ENCODE results near the gene PBX2. TPM values are rescaled to one million over a fixed set of nuclear protein-coding genes. Genes with fewer than 3 reads are reported as not detected.
"Not testable (repeated sequence)": the region's sequence is repeated elsewhere in the genome, so short reads cannot be mapped to it uniquely, and the experiment has no call there.

Gene PBX2
- total and polyA plus RNA-seq, 8 donors: 20.4 to 56.3 (median 29.8) TPM

DNA sequence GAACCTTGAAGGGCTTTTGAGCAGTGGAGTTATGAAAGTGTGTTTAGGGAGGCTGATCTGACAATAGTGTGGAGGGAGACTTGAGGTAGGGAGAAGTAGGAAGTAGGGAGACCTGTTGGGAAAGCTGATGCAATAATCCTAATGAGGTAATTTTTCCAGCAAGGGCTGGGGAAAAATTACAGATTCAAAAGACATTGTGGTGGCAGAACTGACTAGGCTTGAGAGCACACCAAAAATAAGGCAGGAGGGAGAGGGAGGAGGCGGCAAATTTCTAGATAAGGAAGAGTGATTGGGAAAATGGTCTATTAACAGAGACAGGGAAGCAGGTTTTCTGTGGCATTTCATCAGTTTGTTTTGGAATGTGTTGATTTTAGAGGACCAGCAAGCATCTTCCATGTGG, 43.7 kb downstream of the PBX2 start:
- H3K27ac ChIP-seq: no peak overlapping the region

DNA sequence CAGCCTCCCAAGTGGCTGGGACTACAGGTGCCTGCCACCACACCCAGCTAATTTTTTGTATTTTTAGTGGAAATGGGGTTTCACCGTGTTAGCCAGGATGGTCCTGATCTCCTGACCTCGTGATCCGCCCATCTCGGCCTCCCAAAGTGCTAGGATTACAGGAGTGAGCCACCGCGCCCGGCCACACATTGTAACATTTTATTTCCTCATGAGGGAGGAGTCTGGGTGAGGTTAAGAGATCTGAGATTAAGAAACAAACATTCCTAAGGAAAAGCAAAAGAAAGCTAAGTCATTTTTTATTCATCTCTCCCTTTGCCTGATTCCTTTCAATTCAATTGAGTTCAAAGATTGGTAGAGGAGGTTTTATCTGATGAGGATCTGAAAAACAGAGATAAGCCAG, 45.8 kb downstream of the PBX2 start:
- H3K4me1 ChIP-seq; H3K27me3 ChIP-seq; H3K4me3 ChIP-seq; H3K9me3 ChIP-seq; H3K36me3 ChIP-seq; ATAC-seq; intact Hi-C loops (cut with DNase I); H3K27ac ChIP-seq; DNase-seq; FAIRE-seq: not testable (repeated sequence)
- WGBS, 2 donors: 75 to 83% methylated on average over 7 of the region's 7 CpGs

More for the DNA sequence above, 43.7 kb downstream of the PBX2 start:
- no peak for DNase-seq
- ATAC-seq: no peak
- WGBS, 2 donors: 74 to 77% methylated on average over 1 of the region's 1 CpG
- intact Hi-C loops (cut with DNase I): no loop called here
- no peaks in the 10 kb centered on the region for H3K27me3 ChIP-seq
- no peak for FAIRE-seq
- H3K9me3 ChIP-seq: no peaks in the 10 kb centered on the region
- no peaks in the 10 kb centered on the region for H3K36me3 ChIP-seq
- H3K4me3 ChIP-seq: no peak overlapping the region
- TF ChIP-seq, protein P1, sequence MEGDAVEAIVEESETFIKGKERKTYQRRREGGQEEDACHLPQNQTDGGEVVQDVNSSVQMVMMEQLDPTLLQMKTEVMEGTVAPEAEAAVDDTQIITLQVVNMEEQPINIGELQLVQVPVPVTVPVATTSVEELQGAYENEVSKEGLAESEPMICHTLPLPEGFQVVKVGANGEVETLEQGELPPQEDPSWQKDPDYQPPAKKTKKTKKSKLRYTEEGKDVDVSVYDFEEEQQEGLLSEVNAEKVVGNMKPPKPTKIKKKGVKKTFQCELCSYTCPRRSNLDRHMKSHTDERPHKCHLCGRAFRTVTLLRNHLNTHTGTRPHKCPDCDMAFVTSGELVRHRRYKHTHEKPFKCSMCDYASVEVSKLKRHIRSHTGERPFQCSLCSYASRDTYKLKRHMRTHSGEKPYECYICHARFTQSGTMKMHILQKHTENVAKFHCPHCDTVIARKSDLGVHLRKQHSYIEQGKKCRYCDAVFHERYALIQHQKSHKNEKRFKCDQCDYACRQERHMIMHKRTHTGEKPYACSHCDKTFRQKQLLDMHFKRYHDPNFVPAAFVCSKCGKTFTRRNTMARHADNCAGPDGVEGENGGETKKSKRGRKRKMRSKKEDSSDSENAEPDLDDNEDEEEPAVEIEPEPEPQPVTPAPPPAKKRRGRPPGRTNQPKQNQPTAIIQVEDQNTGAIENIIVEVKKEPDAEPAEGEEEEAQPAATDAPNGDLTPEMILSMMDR (IDR thresholded peaks at IDR 0.05): no peak
- no peaks in the 10 kb centered on the region for H3K4me1 ChIP-seq

DNA sequence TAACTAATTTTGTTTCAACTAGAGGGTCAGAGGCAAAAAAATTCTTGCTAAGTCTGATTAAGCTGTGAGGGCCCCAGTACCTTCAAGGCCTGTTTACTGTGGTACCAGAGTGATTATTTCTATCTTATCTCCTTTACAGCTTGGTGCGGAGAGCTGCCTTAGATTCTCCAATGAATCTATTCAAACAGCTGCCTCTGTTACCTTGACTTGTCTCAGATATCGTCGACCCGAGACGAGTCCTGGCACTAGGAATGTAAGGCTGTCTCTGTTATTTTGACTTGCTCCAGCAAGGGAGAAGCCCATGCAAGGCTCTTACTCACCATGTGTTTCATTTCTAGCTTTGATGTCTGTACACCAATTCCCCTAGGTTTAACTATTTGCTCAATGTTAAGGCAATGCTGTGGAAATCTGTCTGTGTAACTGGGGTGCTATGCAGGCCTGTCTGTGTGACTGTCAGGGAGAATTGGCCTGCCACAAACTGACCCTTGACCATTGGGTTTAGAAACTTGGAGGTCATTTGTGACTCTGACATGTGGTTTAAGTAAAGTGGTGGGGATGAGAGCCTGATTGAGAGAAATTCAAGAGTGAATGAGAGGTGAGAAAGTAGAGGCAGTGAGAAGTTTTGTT, 49.5 kb downstream of the PBX2 start:
- 20 to 24% methylated on average over 5 of the region's 5 CpGs for WGBS, 2 donors
- Histone ChIP-seq H3K4me1 (no peaks in the 10 kb centered on the region), H3K27ac (no peak overlapping the region), H3K9me3 (no peaks in the 10 kb centered on the region), H3K36me3 (no peaks in the 10 kb centered on the region), H3K27me3 (no peaks in the 10 kb centered on the region), H3K4me3 (no peak overlapping the region)
- intact Hi-C loops (cut with DNase I): no loop called here
- FAIRE-seq (no peak), DNase-seq (no peak), ATAC-seq (no peak)
- TF ChIP-seq, protein P1 (IDR thresholded peaks at IDR 0.05): no peak

DNA sequence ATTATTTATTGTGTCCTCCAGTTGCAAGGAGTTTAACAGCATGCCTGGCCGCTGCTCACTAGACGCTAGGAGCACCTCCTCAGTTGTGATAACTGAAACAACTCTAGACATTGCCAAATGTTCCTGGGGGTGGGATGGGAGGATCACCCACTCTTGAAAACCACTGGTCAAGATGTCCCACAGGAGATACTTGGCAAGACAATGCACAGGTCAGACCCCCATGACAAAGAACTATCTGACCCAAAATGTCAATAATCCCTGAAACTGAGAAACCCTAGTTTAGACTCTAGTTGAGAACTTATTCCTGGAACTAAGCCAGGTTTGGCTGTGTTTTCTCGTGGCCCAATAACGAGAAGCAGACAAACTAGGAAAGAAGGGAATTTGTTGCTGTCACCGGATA, 50.4 kb downstream of the PBX2 start:
- Histone ChIP-seq H3K4me3 (no peak overlapping the region), H3K9me3 (no peaks in the 10 kb centered on the region), H3K27me3 (no peaks in the 10 kb centered on the region), H3K27ac (no peak overlapping the region), H3K36me3 (no peaks in the 10 kb centered on the region), H3K4me1 (no peaks in the 10 kb centered on the region)
- FAIRE-seq: no peak
- intact Hi-C loops (cut with DNase I): no loop called here
- no peak for ATAC-seq
- TF ChIP-seq, protein P1 (IDR thresholded peaks at IDR 0.05): no peak
- DNase-seq: no peak
- WGBS, 2 donors: 67 to 74% methylated on average over 5 of the region's 5 CpGs

DNA sequence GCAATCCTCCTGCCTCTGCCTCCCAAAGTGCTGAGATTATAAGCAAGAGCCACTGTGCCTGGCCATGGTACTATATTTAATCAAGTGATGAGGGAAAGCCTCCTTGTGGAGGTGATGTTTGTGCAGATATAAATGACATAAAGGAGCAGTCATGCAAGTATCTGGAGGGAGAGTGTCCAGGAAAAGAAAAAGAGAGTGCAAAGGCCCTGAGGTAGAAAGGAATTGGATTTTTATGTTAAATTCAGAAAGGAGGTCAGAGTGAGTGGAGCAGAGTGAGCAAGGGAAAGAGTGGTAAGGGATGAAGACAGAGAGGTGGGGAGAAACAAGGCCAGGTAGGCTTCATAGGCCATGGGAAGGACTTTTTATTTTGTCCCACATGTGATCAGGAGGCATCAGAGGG, 52.5 kb downstream of the PBX2 start:
- ATAC-seq: no peak
- Histone ChIP-seq H3K4me1 (no peaks in the 10 kb centered on the region), H3K27me3 (no peaks in the 10 kb centered on the region), H3K36me3 (no peaks in the 10 kb centered on the region), H3K9me3 (no peaks in the 10 kb centered on the region), H3K27ac (no peak overlapping the region), H3K4me3 (no peak overlapping the region)
- DNase-seq: no peak
- intact Hi-C loops (cut with DNase I): no loop called here
- no peak for FAIRE-seq
- TF ChIP-seq, protein P1 (IDR thresholded peaks at IDR 0.05): no peak

Small RNA genes lying within 50 kb of the gene (microRNA-seq; reads per million reads assigned to microRNA genes)
- gene MIR6721: 0 to 0.88 reads per million in 2 donors
- gene MIR6833: 0 to 0.59 reads per million in 2 donors

Other genes starting within 250 kb of the PBX2 start
- 100 to 1,000 TPM in 2 of 6 donors, 10 to 100 TPM in 4; 23.4 to 330 (median 57.1) TPM for gene CFB, start 244.1 kb downstream of the PBX2 start, total RNA-seq
- 100 to 1,000 TPM; 101 to 117 TPM for gene CFB, start 244.1 kb downstream of the PBX2 start, polyA plus RNA-seq
- gene NELFE, start 231.2 kb downstream of the PBX2 start, total RNA-seq: 10 to 100 TPM; 22.5 to 40.8 (median 28.2) TPM
- 10 to 100 TPM; 33.8 to 43.8 TPM for gene NELFE, start 231.2 kb downstream of the PBX2 start, polyA plus RNA-seq
- 10 to 100 TPM; 21.4 to 46.3 (median 25.6) TPM for gene SKIC2, start 231.0 kb downstream of the PBX2 start, total RNA-seq
- 100 to 1,000 TPM; 117 to 163 TPM for gene SKIC2, start 231.0 kb downstream of the PBX2 start, polyA plus RNA-seq
- 10 to 100 TPM in 4 of 6 donors, 1 to 10 TPM in 2; 8.2 to 12.6 (median 11.0) TPM for gene DXO, start 218.1 kb downstream of the PBX2 start, total RNA-seq
- 10 to 100 TPM; 32.0 to 39.7 TPM for gene DXO, start 218.1 kb downstream of the PBX2 start, polyA plus RNA-seq
- 100 to 1,000 TPM in 3 of 6 donors, 10 to 100 TPM in 3; 14.0 to 789 (median 112) TPM for gene C4A, start 208.1 kb downstream of the PBX2 start, total RNA-seq
- gene C4A, start 208.1 kb downstream of the PBX2 start, polyA plus RNA-seq: 100 to 1,000 TPM in 1 of 2 donors, 10 to 100 TPM in 1; 40.3 to 130 TPM
- 100 to 1,000 TPM in 4 of 6 donors, 10 to 100 TPM in 2; 15.3 to 665 (median 166) TPM for gene C4B, start 175.4 kb downstream of the PBX2 start, total RNA-seq
- gene C4B, start 175.4 kb downstream of the PBX2 start, polyA plus RNA-seq: 100 to 1,000 TPM in 1 of 2 donors, 10 to 100 TPM in 1; 46.1 to 137 TPM
- gene CYP21A2, start 151.8 kb downstream of the PBX2 start, total RNA-seq: 1 to 10 TPM in 1 of 6 donors, under 1 TPM in 5; 0.23 to 1.5 (median 0.71) TPM
- 1 to 10 TPM; 1.3 to 2.7 TPM for gene CYP21A2, start 151.8 kb downstream of the PBX2 start, polyA plus RNA-seq
- gene TNXB, start 80.9 kb downstream of the PBX2 start, total RNA-seq: 10 to 100 TPM in 2 of 6 donors, 1 to 10 TPM in 4; 5.2 to 15.2 (median 7.1) TPM
- 10 to 100 TPM; 13.1 to 18.6 TPM for gene TNXB, start 80.9 kb downstream of the PBX2 start, polyA plus RNA-seq
- gene ATF6B, start 62.0 kb downstream of the PBX2 start, total RNA-seq: 10 to 100 TPM; 30.2 to 56.5 (median 36.3) TPM
- 10 to 100 TPM; 54.0 to 68.0 TPM for gene ATF6B, start 62.0 kb downstream of the PBX2 start, polyA plus RNA-seq
- gene FKBPL, start 59.9 kb downstream of the PBX2 start, total RNA-seq: 1 to 10 TPM; 2.0 to 4.7 (median 3.3) TPM
- gene FKBPL, start 59.9 kb downstream of the PBX2 start, polyA plus RNA-seq: 1 to 10 TPM; 5.0 to 5.9 TPM
- gene PRRT1, start 38.3 kb downstream of the PBX2 start, total RNA-seq: under 1 TPM; 0.08 to 0.69 (median 0.37) TPM
- 1 to 10 TPM; 3.3 to 5.8 TPM for gene PRRT1, start 38.3 kb downstream of the PBX2 start, polyA plus RNA-seq
- 10 to 100 TPM in 1 of 6 donors, 1 to 10 TPM in 5; 5.6 to 13.9 (median 8.0) TPM for gene PPT2, start 36.1 kb downstream of the PBX2 start, total RNA-seq
- 10 to 100 TPM in 1 of 2 donors, 1 to 10 TPM in 1; 9.2 to 12.2 TPM for gene PPT2, start 36.1 kb downstream of the PBX2 start, polyA plus RNA-seq
- gene EGFL8, start 25.6 kb downstream of the PBX2 start, total RNA-seq: 10 to 100 TPM in 1 of 6 donors, 1 to 10 TPM in 5; 2.2 to 10.8 (median 5.4) TPM
- 10 to 100 TPM; 23.1 to 46.8 TPM for gene EGFL8, start 25.6 kb downstream of the PBX2 start, polyA plus RNA-seq
- gene AGPAT1, start 14.1 kb downstream of the PBX2 start, total RNA-seq: 10 to 100 TPM; 10.1 to 28.1 (median 15.7) TPM
- gene AGPAT1, start 14.1 kb downstream of the PBX2 start, polyA plus RNA-seq: 10 to 100 TPM; 19.6 to 24.5 TPM
- 10 to 100 TPM; 16.1 to 28.5 (median 23.2) TPM for gene RNF5, start 11.8 kb downstream of the PBX2 start, total RNA-seq
- 10 to 100 TPM; 29.0 to 41.4 TPM for gene RNF5, start 11.8 kb downstream of the PBX2 start, polyA plus RNA-seq
- 1 to 10 TPM; 1.9 to 4.4 (median 2.9) TPM for gene AGER, start 5.9 kb downstream of the PBX2 start, total RNA-seq
- gene AGER, start 5.9 kb downstream of the PBX2 start, polyA plus RNA-seq: 10 to 100 TPM; 14.1 to 20.6 TPM
- 10 to 100 TPM in 1 of 6 donors, 1 to 10 TPM in 3, under 1 TPM in 2; 0.59 to 10.1 (median 2.9) TPM for gene GPSM3, start 2.4 kb upstream of the PBX2 start, total RNA-seq
- 1 to 10 TPM; 5.2 to 5.4 TPM for gene GPSM3, start 2.4 kb upstream of the PBX2 start, polyA plus RNA-seq
- 1 to 10 TPM; 3.1 to 7.1 (median 4.7) TPM for gene NOTCH4, start 33.9 kb upstream of the PBX2 start, total RNA-seq
- gene NOTCH4, start 33.9 kb upstream of the PBX2 start, polyA plus RNA-seq: 10 to 100 TPM; 27.4 to 45.2 TPM
- not detected for gene TSBP1, start 181.7 kb upstream of the PBX2 start, total RNA-seq
- gene TSBP1, start 181.7 kb upstream of the PBX2 start, polyA plus RNA-seq: not detected
- gene BTNL2, start 217.0 kb upstream of the PBX2 start, total RNA-seq: not detected
- not detected for gene BTNL2, start 217.0 kb upstream of the PBX2 start, polyA plus RNA-seq
- gene HLA-DRA, start 249.7 kb upstream of the PBX2 start, total RNA-seq: 100 to 1,000 TPM in 2 of 6 donors, 10 to 100 TPM in 4; 16.3 to 414 (median 42.2) TPM
- 10 to 100 TPM; 19.3 to 32.4 TPM for gene HLA-DRA, start 249.7 kb upstream of the PBX2 start, polyA plus RNA-seq